ENCODE measurements around the gene PAX1. TPM values are rescaled to one million over a fixed set of nuclear protein-coding genes. Genes with fewer than 3 reads are reported as not detected.

The PAX1 gene
- total and polyA plus RNA-seq, 2 of the 8 experiments (the other 6 are each of a cell fraction or from before 2014, with no cell fraction given): not detected

DNA sequence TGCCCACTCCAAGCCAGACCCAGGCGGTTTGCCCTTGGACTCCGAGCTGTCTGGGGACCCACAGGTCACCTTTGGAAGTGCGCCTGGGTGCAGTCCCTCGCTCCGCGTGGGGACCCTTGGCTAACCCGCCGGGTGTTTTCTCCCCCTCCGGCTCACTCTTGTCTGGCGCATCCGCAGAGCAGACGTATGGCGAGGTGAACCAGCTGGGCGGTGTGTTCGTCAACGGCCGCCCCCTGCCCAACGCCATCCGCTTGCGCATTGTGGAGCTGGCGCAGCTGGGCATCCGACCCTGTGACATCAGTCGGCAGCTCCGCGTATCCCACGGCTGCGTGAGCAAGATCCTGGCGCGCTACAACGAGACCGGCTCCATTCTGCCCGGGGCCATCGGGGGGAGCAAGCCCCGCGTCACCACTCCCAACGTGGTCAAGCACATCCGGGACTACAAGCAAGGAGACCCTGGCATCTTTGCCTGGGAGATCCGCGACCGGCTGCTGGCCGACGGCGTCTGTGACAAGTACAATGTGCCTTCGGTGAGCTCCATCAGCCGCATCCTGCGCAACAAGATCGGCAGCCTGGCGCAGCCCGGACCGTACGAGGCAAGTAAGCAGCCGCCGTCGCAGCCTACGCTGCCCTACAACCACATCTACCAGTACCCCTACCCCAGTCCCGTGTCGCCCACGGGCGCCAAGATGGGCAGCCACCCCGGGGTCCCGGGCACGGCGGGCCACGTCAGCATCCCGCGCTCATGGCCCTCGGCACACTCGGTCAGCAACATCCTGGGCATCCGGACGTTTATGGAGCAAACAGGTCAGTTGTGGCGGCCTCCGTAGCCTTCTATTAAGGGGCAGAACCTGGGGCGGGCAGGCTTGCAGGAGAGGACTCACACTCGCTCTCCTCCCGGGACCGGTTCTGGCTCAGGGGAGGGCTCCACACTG is 1.1 kb downstream of the PAX1 start (continued):
- TF ChIP-seq SIN3A (conservative IDR thresholded peaks at IDR 0.05 in 1 of 2, IDR thresholded peaks at IDR 0.05 in 1 of 2; ENCODE audit: low read depth in 1 of 2, low read length in 2 of 2) (no peak), POLR2AphosphoS5 (IDR thresholded peaks at IDR 0.05; ENCODE audit: low read depth, low read length) (no peak), CHD1 (IDR thresholded peaks at IDR 0.05; ENCODE audit: low read depth, low read length) (no peak), CREB1 (IDR thresholded peaks at IDR 0.05) (no peak), GABPA (IDR thresholded peaks at IDR 0.05; ENCODE audit: borderline replicate concordance, insufficient read depth, low read length) (peak; percentile 15; the same call in 1 of the 2 replicates), SUZ12 (IDR thresholded peaks at IDR 0.05; ENCODE audit: low read length) (peak; percentile 99), EZH2 (IDR thresholded peaks at IDR 0.05; ENCODE audit: low read depth, low read length, severe bottlenecking) (peak; percentile 100), MAFK (IDR thresholded peaks at IDR 0.05; ENCODE audit: low read depth, low read length) (no peak), POU5F1 (IDR thresholded peaks at IDR 0.05; ENCODE audit: low read depth, low read length) (no peak)
- TF ChIP-seq, protein P1, sequence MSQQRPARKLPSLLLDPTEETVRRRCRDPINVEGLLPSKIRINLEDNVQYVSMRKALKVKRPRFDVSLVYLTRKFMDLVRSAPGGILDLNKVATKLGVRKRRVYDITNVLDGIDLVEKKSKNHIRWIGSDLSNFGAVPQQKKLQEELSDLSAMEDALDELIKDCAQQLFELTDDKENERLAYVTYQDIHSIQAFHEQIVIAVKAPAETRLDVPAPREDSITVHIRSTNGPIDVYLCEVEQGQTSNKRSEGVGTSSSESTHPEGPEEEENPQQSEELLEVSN (IDR thresholded peaks at IDR 0.05): no peak
- TF ChIP-seq, protein P2, sequence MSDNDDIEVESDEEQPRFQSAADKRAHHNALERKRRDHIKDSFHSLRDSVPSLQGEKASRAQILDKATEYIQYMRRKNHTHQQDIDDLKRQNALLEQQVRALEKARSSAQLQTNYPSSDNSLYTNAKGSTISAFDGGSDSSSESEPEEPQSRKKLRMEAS (IDR thresholded peaks at IDR 0.05): no peak
